HepG2 (cell line): ENCODE measurements around the gene STUB1. TPM values are rescaled to one million over a fixed set of nuclear protein-coding genes. Genes with fewer than 3 reads are reported as not detected.
A peak's percentile ranks its signal among the peaks of the same experiment; 100 is the strongest.

ENCODE experiments used
- AGO1 ChIP-seq: fragments of 200-400 bp; formaldehyde crosslinking; IDR thresholded peaks from 2 replicates; pipeline ENCODE4 v1.6.1; 2017; ENCODE audit warnings: mild to moderate bottlenecking, low read depth, low read length, moderate library complexity; ENCODE audit not compliant: poor library complexity, severe bottlenecking
- ARID2 ChIP-seq: sonication (generic); formaldehyde crosslinking; IDR thresholded peaks from 2 replicates; pipeline ENCODE4 v1.8.1; 2022; ENCODE audit warnings: mild to moderate bottlenecking, missing genetic modification reagents, borderline replicate concordance
- CREM ChIP-seq, 2 experiments: sonication (generic) in 1 of 2; formaldehyde crosslinking in 1 of 2; IDR thresholded peaks; 2 replicates each; pipeline versions ENCODE4 v1.4.0 to v1.6.1; 2016 to 2020; ENCODE audit warnings: antibody characterized with exemption in 1 of 2, mild to moderate bottlenecking in 1 of 2, missing genetic modification reagents in 1 of 2
- FLYWCH1 ChIP-seq: sonication (generic); formaldehyde crosslinking; IDR thresholded peaks from 2 replicates; pipeline ENCODE4 v1.8.1; 2023; ENCODE audit warnings: mild to moderate bottlenecking, missing genetic modification reagents
- GLI4 ChIP-seq: sonication (generic); formaldehyde crosslinking; IDR thresholded peaks from 2 replicates; pipeline ENCODE4 v1.5.1; 2020; ENCODE audit warnings: missing genetic modification reagents, mild to moderate bottlenecking, moderate library complexity, borderline replicate concordance
- HDAC1 ChIP-seq: sonication (generic); formaldehyde crosslinking; IDR thresholded peaks from 2 replicates; pipeline ENCODE4 v1.5.1; 2020; ENCODE audit warnings: mild to moderate bottlenecking, missing genetic modification reagents
- JUND ChIP-seq: sonication (generic); formaldehyde crosslinking; IDR thresholded peaks from 2 replicates; pipeline ENCODE4 v1.8.0; 2022; ENCODE audit warnings: mild to moderate bottlenecking, missing genetic modification reagents
- NAIF1 ChIP-seq: sonication (generic); formaldehyde crosslinking; IDR thresholded peaks from 2 replicates; pipeline ENCODE4 v1.5.0; 2020; ENCODE audit warnings: mild to moderate bottlenecking, missing genetic modification reagents, borderline replicate concordance
- NCOA2 ChIP-seq: sonication (generic); formaldehyde crosslinking; IDR thresholded peaks from 2 replicates; pipeline ENCODE4 v1.8.0; 2022; ENCODE audit warnings: inconsistent platforms
- NFAT5 ChIP-seq: sonication (generic); formaldehyde crosslinking; IDR thresholded peaks from 2 replicates; pipeline ENCODE4 v1.4.0; 2020; ENCODE audit warnings: missing genetic modification reagents
- REL ChIP-seq: sonication (generic); formaldehyde crosslinking; conservative IDR thresholded peaks from 2 replicates; pipeline ENCODE4 v1.8.0; 2022; ENCODE audit warnings: mild to moderate bottlenecking, missing genetic modification reagents, moderate library complexity
- RFX3 ChIP-seq: IDR thresholded peaks from 2 replicates; pipeline ENCODE4 v1.6.1; 2016; ENCODE audit warnings: missing biosample characterization, missing genetic modification reagents
- SOX5 ChIP-seq: IDR thresholded peaks from 2 replicates; pipeline ENCODE4 v1.6.1; 2016; ENCODE audit warnings: borderline replicate concordance
- SP5 ChIP-seq: IDR thresholded peaks from 2 replicates; pipeline ENCODE4 v1.6.1; 2016; ENCODE audit warnings: low read depth, borderline replicate concordance
- TGIF2 ChIP-seq: IDR thresholded peaks from 2 replicates; pipeline ENCODE4 v1.6.1; 2016; ENCODE audit warnings: control low read depth, missing compliant biosample characterization
- THAP11 ChIP-seq: IDR thresholded peaks from 2 replicates; pipeline ENCODE4 v1.6.1; 2016; ENCODE audit warnings: missing biosample characterization, missing genetic modification reagents
- ZNF136 ChIP-seq: sonication (generic); formaldehyde crosslinking; IDR thresholded peaks from 2 replicates; pipeline ENCODE4 v1.8.1; 2022; ENCODE audit warnings: low read depth, mild to moderate bottlenecking, moderate library complexity, missing genetic modification reagents
- ZNF251 ChIP-seq: sonication (generic); formaldehyde crosslinking; IDR thresholded peaks from 2 replicates; pipeline ENCODE4 v1.9.0; 2021; ENCODE audit warnings: mild to moderate bottlenecking, missing genetic modification reagents
- ZNF660 ChIP-seq: sonication (generic); formaldehyde crosslinking; IDR thresholded peaks from 2 replicates; pipeline ENCODE4 v1.5.1; 2020; ENCODE audit warnings: mild to moderate bottlenecking, low read depth, missing genetic modification reagents, borderline replicate concordance
- ZNF780A ChIP-seq: sonication (generic); formaldehyde crosslinking; IDR thresholded peaks from 2 replicates; pipeline ENCODE4 v1.8.0; 2022; ENCODE audit warnings: mild to moderate bottlenecking, missing genetic modification reagents, moderate library complexity
- ZNF883 ChIP-seq: sonication (generic); formaldehyde crosslinking; IDR thresholded peaks from 2 replicates; pipeline ENCODE4 v1.5.1; 2020; ENCODE audit warnings: mild to moderate bottlenecking, missing genetic modification reagents; ENCODE audit errors: not compliant biosample characterization
- polyA plus RNA-seq, 8 experiments: library from polyadenylated mRNA; depleted of rRNA in 3 of 8; stranded (reverse) in 7 of 8; unstranded in 1 of 8; fragments of >200 nt; fragmentation: Illumina TruSeq in 4 of 8; extraction: Trizol in 4 of 8; gene quantifications; 2 replicates each; pipeline versions ENCODE4 v1.2.1 to v1.2.3, GENCODE V29; 2011 to 2016; ENCODE audit warnings: low read depth in 4 of 8, missing spikeins in 1 of 8, mixed read lengths in 1 of 8; ENCODE audit not compliant: insufficient read depth in 1 of 8
- total RNA-seq, 5 experiments: library from RNA; depleted of rRNA; stranded (reverse); fragments of >200 nt; fragmentation: Illumina TruSeq; extraction: Trizol; gene quantifications; 2 replicates each; pipeline ENCODE4 v1.2.3, GENCODE V29; 2016; ENCODE audit warnings: low read depth in 1 of 5
- TF ChIP-seq, protein P1 (sequence below): IDR thresholded peaks from 2 replicates; pipeline ENCODE4 v1.6.1; 2016
- TF ChIP-seq, protein P2 (sequence below): sonication (generic); formaldehyde crosslinking; IDR thresholded peaks from 2 replicates; pipeline ENCODE4 v1.8.0; 2022; ENCODE audit warnings: missing genetic modification reagents, mild to moderate bottlenecking, inconsistent platforms, borderline replicate concordance

Gene STUB1
- total and polyA plus RNA-seq, 2 of the 13 experiments (the other 11 are each of a cell fraction or from before 2014, with no cell fraction given), result 52.9 to 78.2 TPM

- TF ChIP-seq ZNF883 (CRISPR knock-in tag), result peak; percentile 41
- TF ChIP-seq HDAC1 (CRISPR knock-in tag), result peak; percentile 91
- no peak for TF ChIP-seq FLYWCH1 (CRISPR knock-in tag)
- 0 out of 2 replicates have a peak, but pooled peaks have one; percentile 53 for TF ChIP-seq ZNF780A (CRISPR knock-in tag)
- TF ChIP-seq NAIF1 (CRISPR knock-in tag), result peak; percentile 85; the same call in 1 of the 2 replicates
- TF ChIP-seq ZNF251 (CRISPR knock-in tag), result no peak
- no peak for TF ChIP-seq JUND
- peak; percentile 66; the same call in 1 of the 2 replicates for TF ChIP-seq TGIF2
- TF ChIP-seq AGO1, result peak; percentile 69
- TF ChIP-seq GLI4 (CRISPR knock-in tag), result no peak
- no peak for TF ChIP-seq RFX3
- TF ChIP-seq ZNF660 (CRISPR knock-in tag), result no peak
- TF ChIP-seq, protein P1, sequence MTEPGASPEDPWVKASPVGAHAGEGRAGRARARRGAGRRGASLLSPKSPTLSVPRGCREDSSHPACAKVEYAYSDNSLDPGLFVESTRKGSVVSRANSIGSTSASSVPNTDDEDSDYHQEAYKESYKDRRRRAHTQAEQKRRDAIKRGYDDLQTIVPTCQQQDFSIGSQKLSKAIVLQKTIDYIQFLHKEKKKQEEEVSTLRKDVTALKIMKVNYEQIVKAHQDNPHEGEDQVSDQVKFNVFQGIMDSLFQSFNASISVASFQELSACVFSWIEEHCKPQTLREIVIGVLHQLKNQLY, result no peak
- TF ChIP-seq CREM (IDR thresholded peaks at IDR 0.05), result peak; percentile 83
- no peak for TF ChIP-seq CREM (CRISPR knock-in tag; IDR thresholded peaks at IDR 0.05)
- peak; percentile 100 for TF ChIP-seq THAP11
- peak; percentile 67; the same call in 1 of the 2 replicates for TF ChIP-seq ZNF136 (CRISPR knock-in tag)
- peak; percentile 25; the same call in 1 of the 2 replicates for TF ChIP-seq SOX5 (CRISPR knock-in tag)
- TF ChIP-seq REL, result peak; percentile 74
- TF ChIP-seq NFAT5 (CRISPR knock-in tag), result no peak
- 0 out of 2 replicates have a peak, but pooled peaks have one; percentile 11 for TF ChIP-seq NCOA2 (CRISPR knock-in tag)
- TF ChIP-seq, protein P2, sequence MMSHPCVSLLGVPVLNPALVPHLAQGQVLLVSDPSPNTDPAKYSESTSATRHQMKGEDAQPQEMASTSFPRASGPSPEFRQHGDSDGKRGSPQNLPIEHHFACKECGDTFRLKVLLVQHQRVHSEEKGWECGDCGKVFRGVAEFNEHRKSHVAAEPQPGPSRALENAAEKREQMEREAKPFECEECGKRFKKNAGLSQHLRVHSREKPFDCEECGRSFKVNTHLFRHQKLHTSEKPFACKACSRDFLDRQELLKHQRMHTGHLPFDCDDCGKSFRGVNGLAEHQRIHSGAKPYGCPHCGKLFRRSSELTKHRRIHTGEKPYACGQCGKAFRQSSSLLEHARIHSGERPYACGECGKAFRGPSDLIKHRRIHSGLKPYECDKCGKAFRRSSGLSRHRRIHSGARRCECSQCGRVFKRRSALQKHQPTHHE (CRISPR knock-in tag), result peak; percentile 25; the same call in 1 of the 2 replicates
- 0 out of 2 replicates have a peak, but pooled peaks have one; percentile 60 for TF ChIP-seq ARID2
- TF ChIP-seq SP5, result no peak
Observed at GRCh38 chr16:636206-637080, 43.8 kb upstream of the STUB1 start, which contains the start of gene METTL26 (continued).
